AG04450 (cell line): ENCODE measurements around the gene ABHD5. TPM values are rescaled to one million over a fixed set of nuclear protein-coding genes. Genes with fewer than 3 reads are reported as not detected.

ENCODE experiments used
- CTCF ChIA-PET: fragments of 300-600, 350-600 bp; formaldehyde crosslinking; extraction: SDS; loops from one replicate; lab custom pipeline; 2022; ENCODE audit warnings: antibody characterized with exemption, inconsistent platforms; lab: Charles Lee
- POLR2A ChIA-PET: fragments of 350-600 bp; formaldehyde crosslinking; extraction: SDS; loops from one replicate; lab custom pipeline; 2021; ENCODE audit warnings: antibody characterized with exemption, inconsistent platforms; lab: Yijun Ruan, JAX
- DNase-seq: peaks from one replicate; pipeline ENCODE4 v3.0.0-alpha.2; 2011; ENCODE audit warnings: low read depth, low spot score
- H3K27ac ChIP-seq: one replicate; pipeline ENCODE4 v1.5.1; 2012; ENCODE audit warnings: low read depth, low read length, control low read depth
- H3K27me3 ChIP-seq: one replicate; pipeline ENCODE4 v1.6.0; 2012; ENCODE audit warnings: low read length; ENCODE audit not compliant: control insufficient read depth, insufficient read depth
- H3K4me3 ChIP-seq: 2 replicates; pipeline ENCODE4 v1.5.1; 2011; ENCODE audit warnings: mild to moderate bottlenecking, low read depth, low read length, control low read depth
- H3K9me3 ChIP-seq: 2 replicates; pipeline ENCODE4 v1.5.1; 2012; ENCODE audit warnings: low read length; ENCODE audit not compliant: control insufficient read depth, insufficient read depth
- polyA plus RNA-seq: library from polyadenylated mRNA; depleted of rRNA; stranded (reverse); fragments of >200 nt; gene quantifications from 2 replicates; pipeline ENCODE4 v1.2.3, GENCODE V29; 2011
- TF ChIP-seq, protein P1 (sequence below): IDR thresholded peaks from 2 replicates; pipeline ENCODE4 v1.5.1; 2011; ENCODE audit warnings: low read depth, low read length, control low read depth, inconsistent platforms

Gene ABHD5
- polyA plus RNA-seq, 1 experiment: 88.7 TPM

DNA sequence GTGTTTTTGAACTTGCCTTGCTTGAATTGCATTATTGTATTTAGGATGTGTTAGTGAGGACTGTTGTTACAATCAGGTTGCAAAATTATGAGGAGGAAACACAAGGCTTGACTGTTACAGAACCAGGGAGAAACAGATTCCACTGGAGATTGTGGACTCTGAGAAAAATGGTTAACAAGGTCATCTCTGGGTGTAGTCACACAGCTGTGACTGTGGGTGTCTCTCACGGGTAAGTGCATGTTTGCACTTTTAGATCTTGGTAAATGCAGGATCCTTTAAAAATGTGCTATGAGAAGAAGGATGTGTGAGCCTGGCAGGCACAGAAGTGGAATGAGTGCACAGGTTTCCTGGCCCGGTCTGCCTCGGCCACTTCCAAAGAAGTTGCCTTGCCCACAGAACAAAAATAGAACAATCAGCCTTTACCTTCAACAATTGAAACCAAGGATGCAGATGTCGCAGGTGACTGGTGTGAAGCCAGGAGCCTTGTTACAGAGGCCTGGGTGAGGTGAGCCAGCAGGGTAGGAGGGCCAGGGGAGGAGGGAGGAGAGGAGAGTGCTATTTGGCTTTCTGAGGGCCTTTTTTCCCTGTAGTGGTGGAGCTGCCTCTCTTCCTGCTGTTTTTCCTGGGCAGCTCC, 68.0 kb downstream of the ABHD5 start:
- H3K27ac ChIP-seq: peak overlapping the region; percentile 68
- POLR2A ChIA-PET: no interaction called here
- TF ChIP-seq, protein P1, sequence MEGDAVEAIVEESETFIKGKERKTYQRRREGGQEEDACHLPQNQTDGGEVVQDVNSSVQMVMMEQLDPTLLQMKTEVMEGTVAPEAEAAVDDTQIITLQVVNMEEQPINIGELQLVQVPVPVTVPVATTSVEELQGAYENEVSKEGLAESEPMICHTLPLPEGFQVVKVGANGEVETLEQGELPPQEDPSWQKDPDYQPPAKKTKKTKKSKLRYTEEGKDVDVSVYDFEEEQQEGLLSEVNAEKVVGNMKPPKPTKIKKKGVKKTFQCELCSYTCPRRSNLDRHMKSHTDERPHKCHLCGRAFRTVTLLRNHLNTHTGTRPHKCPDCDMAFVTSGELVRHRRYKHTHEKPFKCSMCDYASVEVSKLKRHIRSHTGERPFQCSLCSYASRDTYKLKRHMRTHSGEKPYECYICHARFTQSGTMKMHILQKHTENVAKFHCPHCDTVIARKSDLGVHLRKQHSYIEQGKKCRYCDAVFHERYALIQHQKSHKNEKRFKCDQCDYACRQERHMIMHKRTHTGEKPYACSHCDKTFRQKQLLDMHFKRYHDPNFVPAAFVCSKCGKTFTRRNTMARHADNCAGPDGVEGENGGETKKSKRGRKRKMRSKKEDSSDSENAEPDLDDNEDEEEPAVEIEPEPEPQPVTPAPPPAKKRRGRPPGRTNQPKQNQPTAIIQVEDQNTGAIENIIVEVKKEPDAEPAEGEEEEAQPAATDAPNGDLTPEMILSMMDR: no peak
- H3K9me3 ChIP-seq: no peaks in the 10 kb centered on the region
- no peak overlapping the region for H3K4me3 ChIP-seq
- no peaks in the 10 kb centered on the region for H3K27me3 ChIP-seq
- CTCF ChIA-PET: interaction anchor here (1.0 to 2.0 kb wide), 3 partner anchors 10 to 255 kb away, joined by 3 to 19 read pairs (median 3); no protein-coding TSS in a partner anchor
- no peak for DNase-seq

DNA sequence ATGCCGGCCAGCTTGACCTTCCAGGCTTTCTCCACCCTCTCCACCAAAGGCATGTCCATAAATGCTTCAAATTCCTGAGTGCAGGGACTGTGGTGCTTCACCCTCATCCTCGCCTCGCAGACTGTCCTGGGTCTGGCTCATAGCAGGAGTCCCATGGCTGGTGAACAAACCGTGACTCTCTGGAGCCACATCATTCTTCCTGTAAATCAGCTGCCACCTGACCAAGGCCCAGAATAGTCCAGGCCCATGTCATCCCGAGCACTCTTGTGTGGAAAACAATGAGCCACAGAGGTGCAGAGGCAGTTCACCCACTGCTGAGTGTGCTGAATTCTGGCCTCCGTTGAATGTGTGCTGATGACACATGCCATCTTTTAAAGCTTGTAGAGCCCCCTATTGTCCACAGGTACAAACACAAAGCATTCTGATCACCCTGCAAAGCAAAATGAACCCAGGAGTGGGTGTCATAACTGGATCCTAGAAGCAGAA, 68.6 kb downstream of the ABHD5 start:
- H3K27ac ChIP-seq: peak overlapping the region; percentile 68
- no peak for DNase-seq
- H3K27me3 ChIP-seq: no peaks in the 10 kb centered on the region
- H3K4me3 ChIP-seq: no peak overlapping the region
- ChIA-PET POLR2A (no interaction called here), CTCF (interaction anchor here (0.5 to 2.0 kb wide), 5 partner anchors 9 to 256 kb away, joined by 3 to 19 read pairs (median 4); no protein-coding TSS in a partner anchor)
- TF ChIP-seq, protein P1: peak; percentile 39
- no peaks in the 10 kb centered on the region for H3K9me3 ChIP-seq

DNA sequence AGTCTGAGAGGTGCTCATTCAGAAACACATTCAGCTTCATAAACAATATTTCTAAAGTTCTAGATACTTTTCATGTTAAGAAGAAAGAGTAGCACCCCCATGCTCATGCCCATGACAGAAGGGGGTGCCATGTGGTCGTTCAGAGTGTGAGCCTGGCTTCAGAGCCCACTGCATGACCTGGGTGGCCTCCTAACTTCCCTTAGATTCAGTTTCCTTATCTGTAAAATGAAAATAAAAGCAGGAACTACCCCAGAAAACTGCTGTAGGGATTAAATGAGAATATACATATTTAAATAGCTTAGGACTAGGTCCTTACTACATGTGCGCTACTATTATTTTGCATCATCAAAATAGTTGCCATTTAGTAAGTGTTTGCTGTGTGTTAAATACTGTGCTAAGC, 69.2 kb downstream of the ABHD5 start:
- TF ChIP-seq, protein P1: no peak
- DNase-seq: no peak
- H3K27me3 ChIP-seq: no peaks in the 10 kb centered on the region
- H3K4me3 ChIP-seq: no peak overlapping the region
- POLR2A ChIA-PET: no interaction called here
- no peaks in the 10 kb centered on the region for H3K9me3 ChIP-seq
- peak overlapping the region; percentile 68 for H3K27ac ChIP-seq
- CTCF ChIA-PET: interaction anchor here (0.5 to 2.0 kb wide), 4 partner anchors 9 to 257 kb away, joined by 3 to 19 read pairs (median 6); no protein-coding TSS in a partner anchor

DNA sequence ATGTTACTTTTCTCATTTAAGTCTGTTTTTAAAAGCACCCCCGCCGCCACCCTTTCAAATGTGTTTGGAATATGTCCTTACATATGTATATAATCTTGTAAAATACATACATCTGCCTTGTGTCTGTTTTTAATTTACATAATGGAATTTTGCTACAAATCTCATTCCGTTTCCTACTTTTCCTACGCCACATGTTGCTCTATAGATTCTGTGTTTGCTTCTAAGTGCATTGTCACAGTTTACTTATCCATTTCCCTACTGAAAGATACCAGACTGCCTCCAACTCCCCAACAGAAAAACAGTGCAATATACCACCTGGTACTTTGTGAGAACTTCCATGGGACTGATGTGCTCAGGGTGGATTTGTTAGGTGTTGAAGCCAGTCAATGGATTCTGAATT, 70.2 kb downstream of the ABHD5 start:
- DNase-seq: no peak
- CTCF ChIA-PET: interaction anchor here (0.7 to 1.5 kb wide), 2 partner anchors 13 to 217 kb away, joined by 3 to 4 read pairs; no protein-coding TSS in a partner anchor

More for the DNA sequence above, 70.2 kb downstream of the ABHD5 start:
- H3K9me3 ChIP-seq: no peaks in the 10 kb centered on the region
- H3K27ac ChIP-seq: no peak overlapping the region
- H3K4me3 ChIP-seq: no peak overlapping the region
- POLR2A ChIA-PET: interaction anchor here (0.6 kb wide), 2 partner anchors 7 to 140 kb away, joined by 3 to 5 read pairs; no protein-coding TSS in a partner anchor
- H3K27me3 ChIP-seq: no peaks in the 10 kb centered on the region
- TF ChIP-seq, protein P1: no peak
